HG03097 (cell line): ENCODE data around the gene FRS3.
"Not testable (repeated sequence)": the region's sequence is repeated elsewhere in the genome, so short reads cannot be mapped to it uniquely, and the experiment has no call there.

Experiments
- ATAC-seq: cut with Tn5 transposase; IDR thresholded peaks from one replicate; pipeline ENCODE4 v1.9.1; 2021; ENCODE audit not compliant: unreplicated experiment, low FRiP score

FRS3 gene, protein sequence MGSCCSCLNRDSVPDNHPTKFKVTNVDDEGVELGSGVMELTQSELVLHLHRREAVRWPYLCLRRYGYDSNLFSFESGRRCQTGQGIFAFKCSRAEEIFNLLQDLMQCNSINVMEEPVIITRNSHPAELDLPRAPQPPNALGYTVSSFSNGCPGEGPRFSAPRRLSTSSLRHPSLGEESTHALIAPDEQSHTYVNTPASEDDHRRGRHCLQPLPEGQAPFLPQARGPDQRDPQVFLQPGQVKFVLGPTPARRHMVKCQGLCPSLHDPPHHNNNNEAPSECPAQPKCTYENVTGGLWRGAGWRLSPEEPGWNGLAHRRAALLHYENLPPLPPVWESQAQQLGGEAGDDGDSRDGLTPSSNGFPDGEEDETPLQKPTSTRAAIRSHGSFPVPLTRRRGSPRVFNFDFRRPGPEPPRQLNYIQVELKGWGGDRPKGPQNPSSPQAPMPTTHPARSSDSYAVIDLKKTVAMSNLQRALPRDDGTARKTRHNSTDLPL

DNA sequence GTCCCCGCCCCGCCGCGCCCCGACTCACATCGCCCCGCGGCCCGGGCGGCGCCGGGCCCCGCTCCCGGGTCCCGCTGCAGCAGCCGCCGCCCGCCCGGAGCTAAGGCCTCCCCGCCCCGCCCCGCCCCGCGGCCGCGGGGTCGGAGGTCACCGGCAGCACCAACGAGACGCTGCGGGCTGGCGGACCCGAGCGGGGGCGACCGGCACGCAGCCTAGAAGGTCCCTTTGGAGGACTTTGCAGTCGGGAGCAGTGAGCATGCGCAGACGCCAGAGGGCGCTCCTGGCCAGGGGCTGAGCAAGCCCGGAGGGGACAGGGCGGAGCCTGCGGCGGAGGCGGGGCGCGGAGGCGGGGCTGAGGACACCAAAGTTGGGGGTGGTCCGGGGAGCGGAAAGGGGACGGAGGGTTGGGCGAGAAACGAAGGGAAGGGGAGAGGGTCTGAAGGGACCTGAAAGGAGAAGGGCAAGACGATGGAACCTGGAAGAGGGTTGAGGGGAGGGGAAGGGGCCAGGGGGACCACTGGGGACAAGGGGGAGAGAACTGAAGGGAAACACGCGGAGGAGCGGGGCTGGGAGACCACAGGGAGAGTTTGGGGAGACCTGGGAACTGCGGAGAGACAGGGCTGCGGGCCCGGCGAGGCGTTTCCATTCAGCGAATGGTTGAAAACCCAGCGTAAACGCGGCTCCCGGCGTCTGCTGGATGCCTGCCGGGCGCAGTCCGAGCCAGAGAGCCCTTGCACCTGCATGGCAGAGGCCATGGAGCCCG is at the start of gene FRS3:
FRS3 (minus strand) TSS at position 113 of the 763 bp plus-strand sequence. CDS start 2,913 bp downstream, outside the sequence.
- peak; percentile 94 for ATAC-seq

DNA sequence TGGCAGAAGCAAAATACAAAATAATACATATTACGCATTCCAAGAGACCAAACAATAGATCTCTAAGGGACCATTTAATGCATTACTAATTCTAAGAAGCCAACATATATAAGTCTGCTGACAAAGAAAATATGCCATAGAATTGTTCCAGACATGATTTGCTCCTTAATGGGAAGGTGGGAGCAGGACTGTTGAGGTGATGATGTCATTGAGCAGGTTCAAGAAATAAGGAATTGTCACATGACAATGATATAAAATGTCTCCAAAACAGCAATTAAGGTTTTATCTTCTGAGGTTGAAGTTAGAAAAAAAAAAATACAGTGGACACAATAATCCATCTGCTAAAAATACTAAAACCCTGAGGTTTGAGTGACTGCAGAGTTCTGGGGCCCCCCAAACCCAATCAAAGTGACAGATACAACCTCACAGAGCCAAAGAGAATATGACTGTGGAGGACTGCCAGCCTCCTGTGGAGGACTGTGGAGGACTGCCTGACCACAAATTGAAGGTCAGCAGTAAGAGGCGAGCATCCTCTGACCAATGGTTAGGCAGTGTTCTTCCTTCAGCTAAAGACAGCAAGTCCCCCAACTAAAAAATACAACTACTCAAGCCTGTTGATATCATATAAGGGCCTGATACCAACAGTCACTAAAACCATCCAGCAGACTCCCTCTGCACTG is 46.8 kb upstream of the FRS3 start:
- no peak for ATAC-seq

DNA sequence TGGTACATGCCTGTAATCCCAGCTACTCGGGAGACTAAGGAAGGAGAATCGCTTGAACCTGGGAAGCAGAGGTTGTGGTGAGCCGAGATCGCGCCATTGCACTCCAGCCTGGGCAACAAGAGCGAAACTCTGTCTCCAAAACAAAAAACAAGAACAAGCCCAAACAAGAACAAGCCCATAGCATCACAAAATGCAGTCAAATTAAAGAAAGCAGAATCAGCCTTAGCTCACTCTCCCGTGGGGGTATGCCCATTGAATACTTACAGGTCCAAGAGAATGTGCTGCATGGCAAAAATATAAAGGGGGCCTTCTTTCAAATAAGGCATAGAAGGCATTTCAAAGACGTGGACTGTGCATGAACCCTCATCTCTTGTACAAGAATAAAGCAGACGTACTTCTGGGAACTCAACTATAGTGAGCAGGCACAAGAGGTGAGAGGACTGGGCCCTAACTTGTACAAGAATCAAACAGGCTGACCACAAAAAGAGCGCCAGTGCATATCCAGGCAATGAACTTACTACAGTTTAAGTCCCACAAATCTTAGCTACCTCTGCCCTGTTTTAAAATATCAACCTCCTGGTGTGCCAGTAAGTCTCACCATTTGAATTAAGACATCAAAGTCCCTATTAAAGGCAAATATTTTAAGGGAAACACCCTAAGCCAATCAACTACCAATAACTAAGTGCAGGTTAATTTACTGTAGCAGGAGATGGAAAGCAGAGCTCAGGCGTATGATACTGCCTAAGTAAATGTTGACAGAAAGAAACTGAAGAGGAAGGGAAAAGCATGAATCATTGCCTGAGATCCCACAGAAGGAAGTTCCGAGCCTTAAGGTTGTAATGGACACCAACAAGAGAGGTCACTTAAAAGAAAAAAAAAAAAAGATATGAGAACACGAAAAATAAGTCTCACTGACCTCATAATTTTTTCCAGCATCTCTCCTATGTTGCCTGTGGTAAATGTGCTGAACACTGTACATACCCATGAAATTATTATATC is 45.2 kb upstream of the FRS3 start:
- no peak for ATAC-seq

DNA sequence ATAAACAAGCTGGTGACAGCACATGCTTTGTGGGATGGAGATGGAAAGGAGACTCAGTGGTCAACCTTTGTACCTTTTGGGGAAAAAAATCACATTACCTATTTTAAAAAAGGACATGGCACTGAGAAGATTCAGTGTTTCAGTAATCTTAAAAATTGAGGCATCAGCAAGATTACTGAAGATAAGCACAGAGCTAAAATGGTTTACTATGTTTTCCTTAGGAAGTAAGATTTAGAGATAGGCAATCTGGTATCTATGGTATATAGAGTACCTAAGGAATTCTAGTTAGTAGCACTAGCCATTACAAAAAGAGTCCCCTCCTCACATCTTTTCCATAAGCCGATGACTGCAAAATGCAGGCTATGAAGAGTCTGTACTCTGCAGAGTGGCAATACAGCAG is 43.5 kb upstream of the FRS3 start:
- ATAC-seq, result no peak

DNA sequence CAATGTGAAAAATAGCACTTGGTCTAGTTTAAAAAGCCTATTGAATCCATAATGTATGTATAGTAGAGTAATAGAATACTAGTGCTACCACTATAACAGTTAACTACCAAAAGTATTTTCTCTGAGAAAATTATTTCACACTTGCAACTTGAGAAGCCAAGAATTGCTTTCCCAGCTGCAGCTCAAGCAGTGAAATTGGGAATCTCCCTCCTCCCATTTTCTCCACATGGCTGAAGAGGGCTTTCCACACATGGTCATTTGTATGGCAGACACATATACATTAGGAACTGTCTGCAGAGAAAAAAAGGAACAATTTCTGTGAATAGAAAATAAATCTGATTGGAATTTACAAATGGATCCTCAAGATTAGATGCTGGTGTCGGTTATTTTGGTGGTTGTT is 42.3 kb upstream of the FRS3 start:
- no peak for ATAC-seq

DNA sequence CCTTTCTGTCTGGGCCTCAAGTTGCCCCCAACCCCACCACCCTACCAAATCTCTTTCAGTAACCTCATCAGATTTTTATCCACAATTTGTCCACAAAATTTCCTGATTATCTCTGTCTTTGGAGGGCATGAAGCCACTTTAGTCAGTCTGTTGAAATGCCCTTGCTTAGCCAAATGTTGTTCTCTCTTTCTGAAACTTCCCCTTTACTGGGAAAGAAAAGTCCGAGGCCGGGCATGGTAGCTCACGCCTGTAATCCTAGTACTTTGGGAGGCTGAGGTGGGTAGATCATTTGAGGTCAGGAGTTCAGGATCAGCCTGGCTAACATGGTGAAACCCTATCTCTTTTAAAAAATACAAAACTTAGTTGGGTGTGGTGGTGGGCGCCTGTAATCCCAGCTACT is 41.6 kb upstream of the FRS3 start:
- ATAC-seq, result no peak

DNA sequence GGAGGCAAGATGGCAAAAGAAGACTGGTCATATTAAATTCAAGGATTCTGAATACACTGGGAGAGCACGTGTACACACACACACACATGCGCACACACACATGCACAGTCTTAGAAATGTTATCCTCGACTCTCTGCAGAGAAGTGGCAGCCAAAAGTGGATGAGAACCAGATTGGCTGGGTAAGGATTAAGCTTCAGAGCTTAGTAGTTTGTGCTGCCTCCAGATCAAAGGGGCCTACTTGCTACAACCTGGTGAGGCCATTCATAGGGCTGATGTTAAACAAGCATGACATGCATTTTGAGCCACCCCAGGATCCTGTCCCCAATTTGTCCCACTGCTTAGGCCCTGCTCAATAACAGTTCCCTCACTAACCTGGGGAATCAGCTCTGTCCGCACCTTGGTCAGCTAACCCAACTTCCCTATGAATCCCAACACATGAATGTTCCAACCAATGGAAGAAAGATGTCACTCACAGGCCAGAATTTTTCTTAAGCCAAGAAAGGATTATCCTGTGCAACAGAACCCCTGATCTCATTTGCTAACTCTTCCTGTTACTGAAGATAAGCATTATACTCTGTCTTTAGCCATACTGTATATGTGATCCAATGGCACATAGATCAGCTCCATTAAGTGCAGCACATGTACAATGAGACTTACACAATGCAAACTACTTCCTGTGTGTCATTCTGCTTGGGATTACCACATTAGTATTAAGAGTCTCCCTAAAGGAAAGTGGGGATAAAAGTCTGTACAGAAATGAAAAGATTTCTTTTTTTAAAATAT is 38.8 kb upstream of the FRS3 start:
- ATAC-seq, result no peak

DNA sequence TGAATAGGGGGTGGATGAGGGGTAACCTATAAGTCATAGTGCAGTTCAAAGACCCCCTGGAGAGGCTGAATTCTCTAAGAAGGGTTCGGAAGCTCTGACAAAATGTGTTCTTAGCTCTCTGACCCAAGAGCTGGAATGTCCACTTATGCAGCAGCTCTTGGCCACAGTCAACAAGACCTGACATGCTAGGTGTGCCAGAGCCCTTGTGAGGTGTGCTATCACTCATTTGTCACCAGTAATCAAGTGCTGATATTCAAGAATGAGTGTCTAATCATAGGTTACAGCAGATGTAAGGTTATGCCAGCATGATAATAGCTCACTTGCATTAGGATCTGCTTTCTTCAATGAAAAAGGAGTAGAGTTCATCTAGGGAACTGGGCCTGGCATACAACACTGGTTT is 35.9 kb upstream of the FRS3 start:
- ATAC-seq, result no peak

DNA sequence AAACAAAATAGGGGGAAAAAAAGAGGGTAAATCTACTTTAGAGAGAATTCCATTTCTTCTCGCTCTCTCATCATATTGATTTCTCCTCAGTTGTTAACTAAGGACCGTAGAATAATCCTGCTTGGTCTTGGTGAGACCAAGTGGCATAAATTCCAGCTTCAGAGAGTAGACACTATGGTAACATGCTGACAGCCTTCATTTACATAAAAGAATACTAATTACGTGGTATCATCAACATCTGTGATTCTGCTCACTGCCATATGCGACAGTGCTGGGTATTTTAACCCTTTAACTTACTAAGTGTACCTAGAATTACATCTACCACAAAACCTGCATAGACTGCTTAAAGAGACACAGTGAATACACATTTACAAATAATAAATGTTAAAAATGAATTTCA is 34.9 kb upstream of the FRS3 start:
- no peak for ATAC-seq

DNA sequence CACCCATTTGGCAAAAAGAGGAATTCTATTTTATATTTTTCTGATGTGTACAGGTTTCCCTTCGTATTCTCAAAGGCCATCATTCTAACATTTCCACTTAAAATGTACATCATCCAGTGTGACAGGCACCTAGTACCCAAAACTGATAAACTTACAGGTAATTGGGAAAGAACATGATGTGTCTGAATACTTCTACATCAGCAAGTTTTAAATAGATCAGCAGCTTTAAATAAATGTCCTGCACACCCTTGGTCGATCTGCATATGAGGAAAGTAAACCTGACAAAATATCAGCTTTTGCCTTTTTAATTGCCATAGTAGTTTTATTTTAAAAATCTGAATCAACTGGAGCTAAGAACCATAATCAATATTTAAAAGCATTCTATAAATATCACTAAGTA is 34.3 kb upstream of the FRS3 start:
- no peak for ATAC-seq

DNA sequence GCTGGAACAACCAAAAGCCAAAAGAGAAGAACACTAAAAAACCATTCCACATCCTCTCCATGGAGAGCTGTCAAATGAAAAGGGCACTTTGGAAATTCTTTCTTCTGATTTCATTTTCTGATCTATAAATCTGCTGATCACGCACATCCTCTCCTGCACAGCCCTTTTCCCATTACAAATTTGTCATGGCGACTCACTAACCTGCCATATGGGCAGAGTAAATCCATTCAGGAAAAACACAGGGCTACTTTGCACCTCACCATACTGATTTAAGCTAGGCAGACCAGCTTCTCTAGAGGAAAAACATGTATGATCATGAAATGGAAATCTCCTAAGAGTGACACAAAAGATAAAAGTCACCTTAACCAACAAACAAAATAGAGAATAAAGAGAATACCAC is 33.8 kb upstream of the FRS3 start:
- no peak for ATAC-seq

DNA sequence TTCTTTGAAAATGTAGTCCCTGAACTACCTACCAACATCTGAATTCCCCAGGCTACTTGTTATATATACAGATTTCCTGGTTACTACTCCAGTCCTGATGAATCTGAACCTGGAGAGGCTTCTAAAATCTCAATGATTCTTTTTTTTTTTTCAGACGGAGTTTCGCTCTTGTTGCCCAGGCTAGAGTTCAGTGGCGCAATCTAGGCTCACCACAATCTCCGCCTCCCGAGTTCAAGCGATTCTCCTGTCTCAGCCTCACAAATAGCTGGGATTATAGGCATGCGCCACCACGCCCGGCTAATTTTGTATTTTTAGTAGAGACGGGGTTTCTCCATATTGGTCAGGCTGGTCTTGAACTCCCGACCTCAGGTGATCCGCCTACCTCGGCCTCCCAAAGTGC is 32.2 kb upstream of the FRS3 start:
- ATAC-seq, result not testable (repeated sequence)

DNA sequence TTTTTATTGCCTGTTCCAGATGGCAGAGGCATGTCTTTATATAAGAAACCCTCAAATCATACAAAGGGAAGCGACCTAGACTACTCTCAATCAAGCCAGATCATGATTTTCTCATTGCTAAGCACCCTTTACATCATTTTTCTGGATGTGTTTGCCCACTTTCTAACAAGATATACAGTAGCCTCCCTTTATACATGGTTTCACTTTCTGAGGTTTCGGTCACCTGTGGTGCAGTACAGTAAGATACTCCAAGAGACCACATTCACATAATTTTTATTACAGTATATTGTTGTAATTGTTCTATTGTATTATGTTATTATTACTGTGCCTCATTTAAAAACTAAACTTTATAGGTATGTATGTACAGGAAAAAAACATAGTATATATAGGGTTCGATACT is 31.4 kb upstream of the FRS3 start:
- no peak for ATAC-seq

DNA sequence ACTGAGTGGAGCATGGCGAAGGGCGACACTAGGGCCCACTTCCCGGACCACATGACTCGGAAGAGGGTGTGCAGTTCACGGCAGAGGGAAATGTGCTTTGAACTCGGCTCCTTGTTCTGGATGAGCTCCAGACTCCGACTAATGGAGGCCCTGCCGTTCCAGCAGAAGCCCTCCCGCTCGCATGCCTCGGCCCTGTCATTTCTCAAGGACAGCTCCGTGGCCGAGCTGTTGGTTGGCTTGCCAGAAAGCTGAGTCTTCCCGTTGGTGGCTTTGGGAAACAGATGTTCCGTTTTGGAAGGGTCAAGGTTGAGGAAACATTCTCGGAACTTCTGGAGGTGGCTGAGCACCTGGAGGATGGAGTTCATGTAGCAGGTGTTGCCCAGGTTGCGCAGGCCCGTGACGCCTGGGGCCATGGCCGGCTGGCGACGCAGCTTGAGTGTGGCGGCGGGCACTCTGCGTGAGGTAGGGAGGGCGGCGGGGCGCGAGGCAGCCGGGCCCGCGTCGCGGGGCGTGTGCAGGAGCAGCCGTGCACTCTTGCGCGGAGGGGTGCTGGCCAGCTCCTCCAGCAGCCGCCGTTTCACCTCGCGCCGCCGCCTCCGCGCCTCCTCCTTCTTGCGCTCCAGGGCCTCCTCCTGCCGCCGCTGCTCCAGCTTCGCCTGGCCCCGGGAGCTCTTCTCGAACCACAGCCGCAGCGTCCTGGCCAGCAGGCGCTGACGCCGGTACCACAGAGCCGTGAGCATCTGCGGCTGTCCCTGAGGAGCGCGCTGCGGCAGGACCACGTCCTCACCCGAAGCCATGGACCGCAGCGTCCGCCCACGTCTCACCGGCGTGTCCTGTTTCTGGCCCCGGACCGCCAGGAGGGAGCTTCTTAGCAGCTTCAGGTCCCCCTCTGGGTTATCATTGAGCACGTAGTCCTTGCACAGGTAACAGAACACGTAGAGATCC is 26.4 kb upstream of the FRS3 start:
- ATAC-seq, result no peak

DNA sequence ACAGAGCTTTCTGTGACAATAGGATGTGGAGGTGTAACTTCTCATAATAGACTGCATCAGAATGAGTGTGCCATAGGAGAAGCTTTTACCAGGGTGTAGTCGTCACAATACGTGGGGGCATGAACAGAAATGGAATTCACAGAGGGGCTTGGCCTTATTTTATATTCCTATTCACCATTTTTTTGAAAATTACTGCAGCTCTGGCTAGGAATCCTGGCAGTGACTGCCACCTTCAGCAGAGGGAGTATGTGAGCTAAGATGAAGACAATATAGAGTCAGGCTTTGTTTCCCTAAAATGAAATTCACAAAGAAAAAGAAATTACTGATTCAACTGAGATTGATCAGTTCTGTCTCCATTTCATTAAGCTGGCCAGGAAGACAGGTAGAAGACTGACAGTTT is 21.7 kb upstream of the FRS3 start:
- no peak for ATAC-seq

DNA sequence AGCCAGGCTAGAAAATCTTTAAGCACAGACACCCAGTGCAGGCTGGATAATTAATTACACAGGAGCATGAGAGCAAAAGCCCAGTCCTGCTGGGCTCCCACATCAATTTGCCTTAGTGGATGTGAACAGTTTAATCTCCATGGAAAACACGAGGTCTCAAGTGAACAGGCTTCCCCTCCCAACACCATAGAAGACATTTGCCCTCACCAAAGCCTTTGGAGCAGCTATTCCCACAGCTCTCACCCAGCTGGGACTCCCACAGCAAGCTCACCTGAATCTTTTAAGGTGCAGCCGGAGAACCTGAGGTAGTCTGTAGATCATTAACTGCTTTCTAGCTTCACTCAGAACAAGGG is 19.8 kb upstream of the FRS3 start:
- no peak for ATAC-seq

DNA sequence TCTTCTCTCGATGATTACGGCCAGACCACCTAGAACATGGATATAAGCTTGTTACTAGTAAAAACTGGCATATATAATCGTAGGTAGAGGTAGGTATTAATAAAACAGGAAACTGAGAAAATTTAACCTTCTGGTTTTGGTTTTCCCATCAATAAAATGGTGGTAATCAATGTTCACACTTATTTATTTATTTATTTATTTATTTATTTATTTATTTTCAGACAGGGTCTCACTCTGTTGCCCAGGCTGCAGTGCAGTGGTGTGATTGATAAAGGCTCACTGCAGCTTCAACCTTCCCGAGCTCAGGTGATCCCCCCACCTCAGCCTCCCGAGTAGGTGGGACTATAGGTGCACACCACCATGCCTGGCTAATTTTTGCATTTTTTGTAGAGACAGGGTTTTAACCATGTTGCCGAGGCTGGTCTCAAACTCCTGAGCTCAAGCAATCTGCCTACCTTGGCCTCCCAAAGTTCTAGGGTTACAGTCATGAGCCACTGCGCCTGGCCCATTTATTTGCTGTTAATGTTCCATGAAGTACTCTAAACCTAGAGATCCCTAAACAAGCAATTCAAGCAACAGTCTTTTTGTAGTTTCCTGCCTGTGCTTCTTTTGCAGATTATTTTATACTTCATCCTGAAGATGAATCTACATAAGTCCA is 19.3 kb upstream of the FRS3 start:
- no peak for ATAC-seq

DNA sequence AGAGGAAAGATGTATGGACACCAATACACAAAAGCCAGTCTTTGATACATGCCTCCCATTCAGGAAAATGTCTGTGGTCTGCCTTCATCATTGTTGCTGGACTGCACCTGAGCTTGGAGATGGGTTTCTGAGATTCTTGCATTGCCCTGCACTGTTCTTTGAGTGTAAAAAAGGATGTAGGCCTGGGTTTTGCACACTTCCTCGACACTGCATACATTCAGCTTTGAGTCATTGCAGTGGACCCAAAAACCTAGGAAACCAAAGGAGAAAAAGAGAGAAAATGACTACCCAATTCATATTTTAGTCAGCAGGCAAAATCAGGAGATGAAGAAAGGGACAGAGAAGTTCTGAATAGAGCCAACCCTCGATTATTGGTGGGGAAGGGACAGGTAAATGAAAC is 16.8 kb upstream of the FRS3 start:
- no peak for ATAC-seq
